Measurements from ENCODE around the gene VAMP1. TPM values are rescaled to one million over a fixed set of nuclear protein-coding genes. Genes with fewer than 3 reads are reported as not detected.
"Not testable (repeated sequence)": the region's sequence is repeated elsewhere in the genome, so short reads cannot be mapped to it uniquely, and the experiment has no call there.

Gene VAMP1
- total and polyA plus RNA-seq, 12 donors = 1.4 to 10.2 (median 3.0) TPM

GRCh38 chr12:6489449-6489848 is 19.0 kb upstream of the VAMP1 start:
- Histone ChIP-seq H3K9me3 (no peaks in the 10 kb centered on the region), H3K4me1 (peaks cover 0 to 15% (median 13%) of the 10 kb centered on the region in 9 donors), H3K27ac (no peak overlapping the region), H3K27me3 (no peaks in the 10 kb centered on the region), H3K4me3 (no peak overlapping the region), H3K36me3 (peaks cover 0 to 15% (median 0%) of the 10 kb centered on the region in 9 donors)
- 66% methylated on average over 4 of the region's 4 CpGs for WGBS, 2 donors
- TF ChIP-seq, protein P1, sequence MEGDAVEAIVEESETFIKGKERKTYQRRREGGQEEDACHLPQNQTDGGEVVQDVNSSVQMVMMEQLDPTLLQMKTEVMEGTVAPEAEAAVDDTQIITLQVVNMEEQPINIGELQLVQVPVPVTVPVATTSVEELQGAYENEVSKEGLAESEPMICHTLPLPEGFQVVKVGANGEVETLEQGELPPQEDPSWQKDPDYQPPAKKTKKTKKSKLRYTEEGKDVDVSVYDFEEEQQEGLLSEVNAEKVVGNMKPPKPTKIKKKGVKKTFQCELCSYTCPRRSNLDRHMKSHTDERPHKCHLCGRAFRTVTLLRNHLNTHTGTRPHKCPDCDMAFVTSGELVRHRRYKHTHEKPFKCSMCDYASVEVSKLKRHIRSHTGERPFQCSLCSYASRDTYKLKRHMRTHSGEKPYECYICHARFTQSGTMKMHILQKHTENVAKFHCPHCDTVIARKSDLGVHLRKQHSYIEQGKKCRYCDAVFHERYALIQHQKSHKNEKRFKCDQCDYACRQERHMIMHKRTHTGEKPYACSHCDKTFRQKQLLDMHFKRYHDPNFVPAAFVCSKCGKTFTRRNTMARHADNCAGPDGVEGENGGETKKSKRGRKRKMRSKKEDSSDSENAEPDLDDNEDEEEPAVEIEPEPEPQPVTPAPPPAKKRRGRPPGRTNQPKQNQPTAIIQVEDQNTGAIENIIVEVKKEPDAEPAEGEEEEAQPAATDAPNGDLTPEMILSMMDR (IDR thresholded peaks at IDR 0.05) = no peak
- ATAC-seq (no peak), DNase-seq (no peak)
- intact Hi-C loops (cut with DNase I) = no loop called here

DNA sequence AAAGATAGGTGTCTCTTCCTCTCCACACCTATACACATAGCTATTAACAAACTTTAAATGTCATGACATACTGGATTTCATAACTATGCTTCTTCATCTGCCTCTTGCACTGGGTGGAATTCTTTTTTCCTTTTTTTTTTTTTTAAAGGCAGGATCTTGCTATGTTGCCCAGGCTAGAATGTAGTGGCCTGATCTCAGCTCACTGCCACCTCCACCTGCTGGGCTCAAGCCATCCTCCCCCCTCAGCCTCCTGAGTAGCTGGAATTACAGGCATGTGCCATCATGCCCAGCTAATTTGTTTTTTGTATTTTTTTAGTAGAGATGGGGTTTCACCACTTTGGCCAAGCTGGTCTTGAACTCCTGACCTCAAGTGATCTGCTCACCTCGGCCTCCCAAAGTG is 17.8 kb upstream of the VAMP1 start:
- H3K27ac ChIP-seq = no peak overlapping the region
- intact Hi-C loops (cut with DNase I) = no loop called here
- TF ChIP-seq, protein P1 (IDR thresholded peaks at IDR 0.05) = no peak
- no peak overlapping the region for H3K4me3 ChIP-seq
- no peak for ATAC-seq
- no peaks in the 10 kb centered on the region for H3K9me3 ChIP-seq
- 86 to 100% methylated on average over 1 of the region's 1 CpG for WGBS, 2 donors
- peaks cover 0 to 15% (median 0%) of the 10 kb centered on the region in 9 donors for H3K36me3 ChIP-seq
- no peaks in the 10 kb centered on the region for H3K27me3 ChIP-seq
- H3K4me1 ChIP-seq = peaks cover 0 to 10% (median 8%) of the 10 kb centered on the region in 9 donors
- DNase-seq = no peak

GRCh38 chr12:6478416-6478815 is 7.9 kb upstream of the VAMP1 start:
- TF ChIP-seq, protein P1 (IDR thresholded peaks at IDR 0.05) = no peak
- no peaks in the 10 kb centered on the region for H3K27me3 ChIP-seq
- ATAC-seq = peak in 3 of 8 donors; percentile 18 to 30 (median 24)
- intact Hi-C loops (cut with DNase I) = loop anchor here in 1 of 10 donors (10.0 kb wide), 1 partner anchor 56 kb away; the partner anchor contains the start of gene GAPDH
- H3K9me3 ChIP-seq = no peaks in the 10 kb centered on the region
- H3K4me3 ChIP-seq = no peak overlapping the region
- no peak overlapping the region for H3K27ac ChIP-seq
- H3K36me3 ChIP-seq = no peaks in the 10 kb centered on the region
- 79 to 87% methylated on average over 20 of the region's 20 CpGs for WGBS, 2 donors
- DNase-seq = no peak
- peaks cover 0 to 6% (median 0%) of the 10 kb centered on the region in 9 donors for H3K4me1 ChIP-seq

GRCh38 chr12:6477601-6478377 is 7.3 kb upstream of the VAMP1 start:
- H3K27ac ChIP-seq, H3K9me3 ChIP-seq, DNase-seq, H3K4me3 ChIP-seq, H3K4me1 ChIP-seq, H3K36me3 ChIP-seq, H3K27me3 ChIP-seq: not testable (repeated sequence)
- WGBS, 2 donors = 92 to 94% methylated on average over 37 of the region's 37 CpGs
- intact Hi-C loops (cut with DNase I) = loop anchor here in 1 of 10 donors (10.0 kb wide), 1 partner anchor 57 kb away; the partner anchor contains the start of gene GAPDH
- peak in 3 of 8 donors; percentile 24 to 50 (median 37) for ATAC-seq

DNA sequence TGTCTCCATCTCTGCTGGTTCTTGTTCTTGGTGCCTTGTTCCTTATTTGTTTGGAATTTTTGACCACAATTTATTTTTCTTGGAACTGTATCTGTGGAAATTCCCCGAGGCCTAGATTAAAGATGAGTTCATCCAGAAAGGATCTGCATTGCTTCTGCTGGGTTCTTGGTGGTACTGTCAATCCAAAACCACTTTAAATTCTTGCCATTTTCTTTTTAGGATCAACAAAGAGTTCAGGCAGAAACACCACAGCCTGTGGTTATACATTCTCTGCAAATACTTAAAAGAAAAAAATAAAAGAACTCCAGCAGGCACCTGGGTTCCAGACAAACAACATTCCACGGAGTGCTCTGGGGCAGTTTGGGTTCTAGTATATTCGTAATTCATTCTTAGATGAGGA is 6.0 kb upstream of the VAMP1 start:
- DNase-seq (no peak), ATAC-seq (peak in 1 of 8 donors; percentile 24)
- Histone ChIP-seq H3K27ac (no peak overlapping the region), H3K4me1 (peaks cover 0 to 6% (median under 1%) of the 10 kb centered on the region in 9 donors), H3K4me3 (no peak overlapping the region), H3K36me3 (no peaks in the 10 kb centered on the region), H3K27me3 (no peaks in the 10 kb centered on the region), H3K9me3 (no peaks in the 10 kb centered on the region)
- intact Hi-C loops (cut with DNase I) = loop anchor here in 1 of 10 donors (10.0 kb wide), 1 partner anchor 58 kb away; the partner anchor contains the start of gene GAPDH
- 71 to 72% methylated on average over 3 of the region's 3 CpGs for WGBS, 2 donors
- TF ChIP-seq, protein P1 (IDR thresholded peaks at IDR 0.05) = no peak

DNA sequence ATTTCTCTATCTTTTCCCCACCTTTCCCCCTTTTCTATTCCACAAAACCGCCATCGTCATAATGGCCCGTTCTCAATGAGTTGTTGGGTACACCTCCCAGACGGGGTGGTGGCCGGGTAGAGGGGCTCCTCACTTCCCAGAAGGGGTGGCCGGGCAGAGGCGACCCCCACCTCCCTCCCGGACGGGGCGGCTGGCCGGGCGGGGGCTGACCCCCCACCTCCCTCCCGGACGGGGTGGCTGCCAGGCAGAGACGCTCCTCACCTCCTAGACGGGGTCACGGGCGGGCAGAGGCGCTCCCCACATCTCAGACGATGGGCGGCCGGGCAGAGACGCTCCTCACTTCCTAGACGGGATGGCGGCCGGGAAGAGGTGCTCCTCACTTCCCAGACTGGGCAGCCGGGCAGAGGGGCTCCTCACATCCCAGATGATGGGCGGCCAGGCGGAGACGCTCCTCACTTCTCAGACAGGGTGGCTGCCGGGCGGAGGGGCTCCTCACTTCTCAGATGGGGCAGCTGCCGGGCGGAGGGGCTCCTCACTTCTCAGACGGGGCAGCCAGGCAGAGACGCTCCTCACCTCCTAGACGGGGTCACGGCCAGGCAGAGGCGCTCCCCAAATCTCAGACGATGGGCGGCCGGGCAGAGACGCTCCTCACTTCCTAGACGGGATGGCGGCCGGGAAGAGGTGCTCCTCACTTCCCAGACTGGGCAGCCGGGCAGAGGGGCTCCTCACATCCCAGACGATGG is 4.9 kb upstream of the VAMP1 start:
- H3K4me1 ChIP-seq = peaks cover 0 to 10% (median 5%) of the 10 kb centered on the region in 9 donors
- not testable (repeated sequence) for H3K27me3 ChIP-seq, H3K4me3 ChIP-seq, H3K36me3 ChIP-seq, H3K9me3 ChIP-seq, H3K27ac ChIP-seq, ATAC-seq, DNase-seq
- 92 to 93% methylated on average over 37 to 42 of the region's 48 CpGs for WGBS, 2 donors
- intact Hi-C loops (cut with DNase I) = loop anchor here in 1 of 10 donors (10.0 kb wide), 1 partner anchor 59 kb away; the partner anchor contains the start of gene GAPDH

Data from heart right ventricle (tissue), 16 donors.